ENCODE results near the gene SWAP70. TPM values are rescaled to one million over a fixed set of nuclear protein-coding genes. Genes with fewer than 3 reads are reported as not detected.

SWAP70 gene
- total RNA-seq, 2 experiments from 2014 or later = 8.2 to 9.5 TPM

- H3K36me3 Mint-ChIP-seq (ENCODE audit: low read depth) = no peaks in the 10 kb centered on the region
- intact Hi-C loops (cut with micrococcal nuclease) = no loop called here
- no peak overlapping the region for H3K27ac Mint-ChIP-seq
- H3K27me3 Mint-ChIP-seq (ENCODE audit: low read depth) = no peaks in the 10 kb centered on the region
- no peak overlapping the region for H3K4me3 Mint-ChIP-seq
- DNase-seq = no peak
- no peaks in the 10 kb centered on the region for H3K9me3 Mint-ChIP-seq
- H3K4me1 Mint-ChIP-seq (ENCODE audit: low read depth) = no peaks in the 10 kb centered on the region
- CTCF ChIA-PET = no interaction called here
Measured at GRCh38 chr11:9626496-9627394, 37.1 kb upstream of the SWAP70 start.

- H3K36me3 Mint-ChIP-seq (ENCODE audit: low read depth) = no peaks in the 10 kb centered on the region
- intact Hi-C loops (cut with micrococcal nuclease) = no loop called here
- CTCF ChIA-PET = interaction anchor here (1.2 to 1.4 kb wide), 2 partner anchors 19 to 448 kb away, joined by 3 to 4 read pairs; no protein-coding TSS in a partner anchor
- no peak for DNase-seq
- no peak overlapping the region for H3K4me3 Mint-ChIP-seq
- H3K9me3 Mint-ChIP-seq = peaks cover 2% of the 10 kb centered on the region
- no peaks in the 10 kb centered on the region for H3K27me3 Mint-ChIP-seq (ENCODE audit: low read depth)
- H3K27ac Mint-ChIP-seq = no peak overlapping the region
- no peaks in the 10 kb centered on the region for H3K4me1 Mint-ChIP-seq (ENCODE audit: low read depth)
Measured at GRCh38 chr11:9629064-9629463, 34.8 kb upstream of the SWAP70 start.

- Mint-ChIP-seq H3K9me3 (peaks cover 2% of the 10 kb centered on the region), H3K4me3 (no peak overlapping the region), H3K4me1 (ENCODE audit: low read depth) (no peaks in the 10 kb centered on the region), H3K27ac (no peak overlapping the region), H3K27me3 (ENCODE audit: low read depth) (no peaks in the 10 kb centered on the region), H3K36me3 (ENCODE audit: low read depth) (no peaks in the 10 kb centered on the region)
- CTCF ChIA-PET = interaction anchor here (1.1 kb wide), 1 partner anchor 127 kb away, joined by 3 read pairs; no protein-coding TSS in a partner anchor
- intact Hi-C loops (cut with micrococcal nuclease) = no loop called here
- no peak for DNase-seq
Measured at GRCh38 chr11:9633679-9634078, 30.2 kb upstream of the SWAP70 start.

- H3K36me3 Mint-ChIP-seq (ENCODE audit: low read depth) = no peaks in the 10 kb centered on the region
- DNase-seq = no peak
- intact Hi-C loops (cut with micrococcal nuclease) = no loop called here
- CTCF ChIA-PET = no interaction called here
- H3K9me3 Mint-ChIP-seq = peaks cover 2% of the 10 kb centered on the region
- H3K4me3 Mint-ChIP-seq = no peak overlapping the region
- no peaks in the 10 kb centered on the region for H3K27me3 Mint-ChIP-seq (ENCODE audit: low read depth)
- H3K27ac Mint-ChIP-seq = no peak overlapping the region
- no peaks in the 10 kb centered on the region for H3K4me1 Mint-ChIP-seq (ENCODE audit: low read depth)
Measured at GRCh38 chr11:9636691-9637090, 27.2 kb upstream of the SWAP70 start.

- Mint-ChIP-seq H3K9me3 (no peaks in the 10 kb centered on the region), H3K27me3 (ENCODE audit: low read depth) (no peaks in the 10 kb centered on the region), H3K4me3 (no peak overlapping the region), H3K36me3 (ENCODE audit: low read depth) (no peaks in the 10 kb centered on the region), H3K27ac (no peak overlapping the region), H3K4me1 (ENCODE audit: low read depth) (no peaks in the 10 kb centered on the region)
- CTCF ChIA-PET = interaction anchor here (1.6 kb wide), 1 partner anchor 109 kb away, joined by 7 read pairs; no protein-coding TSS in a partner anchor
- DNase-seq = no peak
- intact Hi-C loops (cut with micrococcal nuclease) = no loop called here
Measured at GRCh38 chr11:9639099-9639498, 24.8 kb upstream of the SWAP70 start.

GRCh38 chr11:9639985-9640384, 23.9 kb upstream of the SWAP70 start:
- no peaks in the 10 kb centered on the region for H3K27me3 Mint-ChIP-seq (ENCODE audit: low read depth)
- no peaks in the 10 kb centered on the region for H3K36me3 Mint-ChIP-seq (ENCODE audit: low read depth)
- H3K27ac Mint-ChIP-seq = no peak overlapping the region
- H3K4me3 Mint-ChIP-seq = no peak overlapping the region
- no peaks in the 10 kb centered on the region for H3K4me1 Mint-ChIP-seq (ENCODE audit: low read depth)
- no peak for DNase-seq
- intact Hi-C loops (cut with micrococcal nuclease) = no loop called here
- H3K9me3 Mint-ChIP-seq = no peaks in the 10 kb centered on the region
- CTCF ChIA-PET = interaction anchor here (1.2 to 1.6 kb wide), 2 partner anchors 108 kb away, joined by 3 to 7 read pairs; no protein-coding TSS in a partner anchor

- CTCF ChIA-PET = no interaction called here
- no peak for DNase-seq
- H3K27me3 Mint-ChIP-seq (ENCODE audit: low read depth) = peaks cover 4% of the 10 kb centered on the region
- no peak overlapping the region for H3K4me3 Mint-ChIP-seq
- no peaks in the 10 kb centered on the region for H3K4me1 Mint-ChIP-seq (ENCODE audit: low read depth)
- intact Hi-C loops (cut with micrococcal nuclease) = no loop called here
- no peaks in the 10 kb centered on the region for H3K36me3 Mint-ChIP-seq (ENCODE audit: low read depth)
- H3K9me3 Mint-ChIP-seq = peaks cover 2% of the 10 kb centered on the region
- no peak overlapping the region for H3K27ac Mint-ChIP-seq
Measured at GRCh38 chr11:9642894-9643293, 21.0 kb upstream of the SWAP70 start.

GRCh38 chr11:9643751-9644150, 20.1 kb upstream of the SWAP70 start:
- CTCF ChIA-PET = no interaction called here
- H3K4me1 Mint-ChIP-seq (ENCODE audit: low read depth) = no peaks in the 10 kb centered on the region
- intact Hi-C loops (cut with micrococcal nuclease) = no loop called here
- peaks cover 2% of the 10 kb centered on the region for H3K9me3 Mint-ChIP-seq
- peaks cover 4% of the 10 kb centered on the region for H3K27me3 Mint-ChIP-seq (ENCODE audit: low read depth)
- DNase-seq = no peak
- H3K27ac Mint-ChIP-seq = no peak overlapping the region
- H3K4me3 Mint-ChIP-seq = no peak overlapping the region
- H3K36me3 Mint-ChIP-seq (ENCODE audit: low read depth) = no peaks in the 10 kb centered on the region

GRCh38 chr11:9645881-9646280, 18.0 kb upstream of the SWAP70 start:
- no peak for DNase-seq
- CTCF ChIA-PET = no interaction called here
- no peaks in the 10 kb centered on the region for H3K36me3 Mint-ChIP-seq (ENCODE audit: low read depth)
- intact Hi-C loops (cut with micrococcal nuclease) = no loop called here
- no peak overlapping the region for H3K4me3 Mint-ChIP-seq
- H3K9me3 Mint-ChIP-seq = peaks cover 2% of the 10 kb centered on the region
- no peak overlapping the region for H3K27ac Mint-ChIP-seq
- peaks cover 4% of the 10 kb centered on the region for H3K27me3 Mint-ChIP-seq (ENCODE audit: low read depth)
- H3K4me1 Mint-ChIP-seq (ENCODE audit: low read depth) = no peaks in the 10 kb centered on the region

- H3K4me3 Mint-ChIP-seq = no peak overlapping the region
- H3K27ac Mint-ChIP-seq = no peak overlapping the region
- peaks cover 2% of the 10 kb centered on the region for H3K9me3 Mint-ChIP-seq
- peaks cover 4% of the 10 kb centered on the region for H3K27me3 Mint-ChIP-seq (ENCODE audit: low read depth)
- H3K36me3 Mint-ChIP-seq (ENCODE audit: low read depth) = no peaks in the 10 kb centered on the region
- CTCF ChIA-PET = no interaction called here
- DNase-seq = no peak
- intact Hi-C loops (cut with micrococcal nuclease) = no loop called here
- H3K4me1 Mint-ChIP-seq (ENCODE audit: low read depth) = no peaks in the 10 kb centered on the region
Measured at GRCh38 chr11:9646324-9646723, 17.6 kb upstream of the SWAP70 start.

GRCh38 chr11:9651481-9651880, 12.4 kb upstream of the SWAP70 start:
- DNase-seq = no peak
- H3K4me3 Mint-ChIP-seq = no peak overlapping the region
- no peaks in the 10 kb centered on the region for H3K4me1 Mint-ChIP-seq (ENCODE audit: low read depth)
- peaks cover 4% of the 10 kb centered on the region for H3K27me3 Mint-ChIP-seq (ENCODE audit: low read depth)
- no peaks in the 10 kb centered on the region for H3K36me3 Mint-ChIP-seq (ENCODE audit: low read depth)
- intact Hi-C loops (cut with micrococcal nuclease) = no loop called here
- no peak overlapping the region for H3K27ac Mint-ChIP-seq
- peaks cover 2% of the 10 kb centered on the region for H3K9me3 Mint-ChIP-seq
- CTCF ChIA-PET = interaction anchor here (1.2 kb wide), 1 partner anchor 117 kb away, joined by 4 read pairs; no protein-coding TSS in a partner anchor

- Mint-ChIP-seq H3K9me3 (peaks cover 2% of the 10 kb centered on the region), H3K36me3 (ENCODE audit: low read depth) (no peaks in the 10 kb centered on the region), H3K4me1 (ENCODE audit: low read depth) (no peaks in the 10 kb centered on the region), H3K27me3 (ENCODE audit: low read depth) (peaks cover 4% of the 10 kb centered on the region), H3K27ac (no peak overlapping the region), H3K4me3 (no peak overlapping the region)
- intact Hi-C loops (cut with micrococcal nuclease) = no loop called here
- no peak for DNase-seq
- CTCF ChIA-PET = interaction anchor here (1.2 kb wide), 1 partner anchor 117 kb away, joined by 4 read pairs; no protein-coding TSS in a partner anchor
Measured at GRCh38 chr11:9651899-9652748, 11.8 kb upstream of the SWAP70 start.

All from activated naive CD4-positive, alpha-beta T cell treated with anti-CD3 and anti-CD28 coated beads for 36 hours (primary cell).